K562 (cell line): ENCODE measurements around the gene MOCOS. TPM values are rescaled to one million over a fixed set of nuclear protein-coding genes. Genes with fewer than 3 reads are reported as not detected.

ENCODE experiments used
- ATAC-seq: fragments of 200-7000 bp; cut with Tn5 transposase; 3 replicates; pipeline ENCODE4 v1.9.1; 2020; ENCODE audit warnings: moderate library complexity
- BruUV-seq: library from RNA; stranded (reverse); fragments of 400-500 nt; replicated peaks from 2 replicates; lab custom pipeline; 2021; lab: Mats Ljungman, UMichigan
- CTCF ChIA-PET: fragments of 300-600 bp; formaldehyde crosslinking; extraction: SDS; loops from one replicate; lab custom pipeline; 2021; ENCODE audit warnings: low intra/inter-chr PET ratio; lab: Yijun Ruan, JAX
- POLR2A ChIA-PET: fragments of 300-600, 350-650 bp; sonication (Branson Sonifier 250); formaldehyde crosslinking; extraction: SDS; loops from one replicate; lab custom pipeline; 2021; ENCODE audit warnings: antibody characterized with exemption, inconsistent platforms; lab: Yijun Ruan, JAX
- DNase-seq, 4 experiments: peaks; one replicate each; pipeline versions ENCODE4 v3.0.0 to v3.0.0-alpha.2; 2011 to 2018; ENCODE audit warnings: low spot score in 3 of 4, mixed read lengths in 3 of 4; ENCODE audit errors: extremely low read depth in 1 of 4
- FAIRE-seq: peaks from 2 replicates; lab custom pipeline; 2011; peaks lifted over from hg19 to GRCh38; lab: Jason Lieb, UNC
- H2AFZ ChIP-seq: 2 replicates; pipeline ENCODE4 v1.6.0; 2011; ENCODE audit warnings: low read depth, low read length, control low read depth, inconsistent platforms
- H3K27ac ChIP-seq: fragments of 200-600 bp; 3 replicates; pipeline ENCODE4 v1.8.0; 2011; ENCODE audit warnings: low read depth, mild to moderate bottlenecking, control low read depth, inconsistent platforms, low read length, moderate library complexity, mixed read lengths; ENCODE audit errors: extremely low read depth
- H3K27me3 ChIP-seq, 2 experiments: fragments of 300-600 bp in 1 of 2; 2 replicates in 1 of 2; 3 replicates in 1 of 2; pipeline versions ENCODE4 v1.6.0 to v1.8.0; 2011; ENCODE audit warnings: inconsistent platforms in 2 of 2, low read length in 2 of 2, mild to moderate bottlenecking in 1 of 2, mixed read lengths in 1 of 2, moderate library complexity in 1 of 2; ENCODE audit not compliant: control insufficient read depth in 2 of 2, insufficient read depth in 2 of 2
- H3K36me3 ChIP-seq: fragments of 300-600 bp; 3 replicates; pipeline ENCODE4 v1.8.0; 2011; ENCODE audit warnings: mild to moderate bottlenecking, low read length, inconsistent platforms; ENCODE audit not compliant: control insufficient read depth, insufficient read depth
- H3K4me1 ChIP-seq, 2 experiments: fragments of 200-600 bp in 1 of 2; replicated peaks in 1 of 2; 2 replicates in 1 of 2; 3 replicates in 1 of 2; pipeline versions ENCODE4 v1.5.1 to v1.8.0; 2011; ENCODE audit warnings: inconsistent platforms in 2 of 2, low read length in 2 of 2, mild to moderate bottlenecking in 1 of 2, mixed read lengths in 1 of 2, moderate library complexity in 1 of 2; ENCODE audit not compliant: control insufficient read depth in 2 of 2, insufficient read depth in 2 of 2
- H3K4me2 ChIP-seq: 2 replicates; pipeline ENCODE4 v1.6.1; 2011; ENCODE audit warnings: low read length, control low read depth, inconsistent platforms, mixed read lengths; ENCODE audit not compliant: insufficient read depth
- H3K4me3 ChIP-seq: fragments of 200-600 bp; sonication (generic), shearing (Covaris generic); 2 replicates; pipeline ENCODE4 v1.5.1; 2016; ENCODE audit warnings: control low read depth, inconsistent platforms
- H3K79me2 ChIP-seq: fragments of 200-600 bp; 3 replicates; pipeline ENCODE4 v1.8.0; 2011; ENCODE audit warnings: low read length, inconsistent platforms; ENCODE audit not compliant: control insufficient read depth, insufficient read depth
- H3K9ac ChIP-seq, 2 experiments: 2 replicates each; pipeline versions ENCODE4 v1.6.0 to v1.6.1; 2011; ENCODE audit warnings: low read depth in 2 of 2, low read length in 2 of 2, control low read depth in 1 of 2, inconsistent platforms in 1 of 2, mild to moderate bottlenecking in 1 of 2, mixed read lengths in 1 of 2; ENCODE audit not compliant: insufficient read depth in 1 of 2
- H3K9me1 ChIP-seq: one replicate; pipeline ENCODE4 v1.6.0; 2011; ENCODE audit warnings: inconsistent platforms, mild to moderate bottlenecking, low read length, moderate library complexity; ENCODE audit not compliant: control insufficient read depth, insufficient read depth
- H3K9me3 ChIP-seq: replicated peaks from 2 replicates; pipeline ENCODE4 v1.5.1; 2011; ENCODE audit warnings: low read depth, low read length, inconsistent platforms; ENCODE audit not compliant: control insufficient read depth, insufficient read depth
- H4K20me1 ChIP-seq: replicated peaks from 2 replicates; pipeline ENCODE4 v1.6.1; 2011; ENCODE audit warnings: low read length, inconsistent platforms, mixed read lengths; ENCODE audit not compliant: control insufficient read depth, insufficient read depth
- CTBP1 ChIP-seq: fragments of 450-650 bp; IDR thresholded peaks from 2 replicates; pipeline ENCODE4 v1.6.1; 2016; ENCODE audit warnings: borderline replicate concordance
- DLX4 ChIP-seq: fragments of 250-450 bp; sonication (Bioruptor Pico); IDR thresholded peaks from 2 replicates; pipeline ENCODE4 v1.6.1; 2021; ENCODE audit warnings: mild to moderate bottlenecking
- ELK3 ChIP-seq: fragments of 450-650 bp; formaldehyde crosslinking; IDR thresholded peaks from 2 replicates; pipeline ENCODE4 v1.4.0; 2020; ENCODE audit warnings: mild to moderate bottlenecking
- EP400 ChIP-seq: fragments of 450-650 bp; IDR thresholded peaks from 2 replicates; pipeline ENCODE4 v1.6.1; 2017; ENCODE audit warnings: antibody characterized with exemption, mild to moderate bottlenecking, moderate library complexity
- ETV1 ChIP-seq: fragments of 450-650 bp; conservative IDR thresholded peaks from 2 replicates; pipeline ENCODE4 v1.6.1; 2016; ENCODE audit warnings: missing genetic modification characterization, control low read depth, low read depth, missing compliant biosample characterization
- GMEB1 ChIP-seq: fragments of 250-450 bp; sonication (Bioruptor Pico); IDR thresholded peaks from 2 replicates; pipeline ENCODE4 v1.4.0; 2020; ENCODE audit warnings: mild to moderate bottlenecking
- HLTF ChIP-seq: fragments of 450-650 bp; IDR thresholded peaks from 2 replicates; pipeline ENCODE4 v1.6.1; 2016
- MBD1 ChIP-seq: fragments of 250-450 bp; sonication (Bioruptor Pico); IDR thresholded peaks from 2 replicates; pipeline ENCODE4 v1.8.0; 2022; ENCODE audit warnings: inconsistent platforms
- NCOA2 ChIP-seq, 2 experiments: fragments of 450-650 bp; IDR thresholded peaks; 2 replicates each; pipeline ENCODE4 v1.6.1; 2018; ENCODE audit warnings: mild to moderate bottlenecking in 2 of 2, moderate library complexity in 1 of 2; ENCODE audit not compliant: partially characterized antibody in 2 of 2
- NFE2L1 ChIP-seq: fragments of 450-650 bp; IDR thresholded peaks from 2 replicates; pipeline ENCODE4 v1.6.1; 2016; ENCODE audit warnings: missing genetic modification characterization, low read depth, mild to moderate bottlenecking, missing compliant biosample characterization, moderate library complexity, borderline replicate concordance
- RBBP5 ChIP-seq: fragments of 200-600 bp; sonication (generic); IDR thresholded peaks from 2 replicates; pipeline ENCODE4 v1.6.1; 2012; ENCODE audit warnings: borderline replicate concordance, mild to moderate bottlenecking, low read length, control low read depth, inconsistent platforms; ENCODE audit not compliant: insufficient read depth, poor library complexity, severe bottlenecking
- RUNX1 ChIP-seq: sonication (generic); IDR thresholded peaks from 2 replicates; pipeline ENCODE4 v1.6.1; 2016; ENCODE audit warnings: antibody characterized with exemption, low read depth
- ZNF217 ChIP-seq: sonication (generic); formaldehyde crosslinking; IDR thresholded peaks from 2 replicates; pipeline ENCODE4 v1.8.0; 2022; ENCODE audit warnings: mild to moderate bottlenecking, missing genetic modification reagents
- WGBS: fragments of 100-300 bp; shearing (Covaris generic); methylation state at CpG from one replicate; pipeline ENCODE4 v1.1.6; 2016; ENCODE audit warnings: low coverage, mixed read lengths; ENCODE audit not compliant: insufficient coverage; ENCODE audit errors: missing lambda C conversion rate; 5-methylcytosine and 5-hydroxymethylcytosine counted together
- in situ Hi-C: fragments of 300-500 bp; cut with MboI; formaldehyde crosslinking; loops from 4 replicates; pipeline ENCODE4 v1.15.0; 2018; ENCODE audit warnings: inconsistent platforms, mixed read lengths
- intact Hi-C: fragments of 100-400 bp; cut with micrococcal nuclease; formaldehyde crosslinking; loops from 2 replicates; pipeline ENCODE4 v1.14.2; 2022
- polyA plus RNA-seq, 8 experiments: library from polyadenylated mRNA; depleted of rRNA in 4 of 8; stranded (reverse) in 5 of 8; unstranded in 3 of 8; fragments of >200 nt; fragmentation: Nextera tagmentation in 2 of 8; fragmentation: Illumina TruSeq in 1 of 8; extraction: Ambion mirVana in 2 of 8; extraction: Trizol in 1 of 8; gene quantifications; 2 replicates each; pipeline versions ENCODE4 v1.2.1 to v1.2.3, GENCODE V29; 2011 to 2014; ENCODE audit warnings: inconsistent platforms in 1 of 8, missing spikeins in 1 of 8
- total RNA-seq, 7 experiments: library from RNA; depleted of rRNA in 6 of 7; stranded (reverse); fragments of >200 nt in 6 of 7; fragmentation: Illumina TruSeq in 2 of 7; extraction: Trizol in 2 of 7; gene quantifications; 2 replicates each; pipeline versions ENCODE4 v1.2.1 to v1.2.3, GENCODE V29; 2011 to 2021; ENCODE audit warnings: low replicate concordance in 1 of 7

MOCOS gene
- total and polyA plus RNA-seq, 9 of the 15 experiments (the other 6 are each of a cell fraction or from before 2014, with no cell fraction given), result 4.5 to 12.4 (median 9.1) TPM

- no peaks in the 10 kb centered on the region for H4K20me1 ChIP-seq
- 84% methylated on average over 4 of the region's 4 CpGs for WGBS
- H3K9me1 ChIP-seq, result no peaks in the 10 kb centered on the region
- no peak overlapping the region for H3K4me2 ChIP-seq
- H3K9me3 ChIP-seq, result no peaks in the 10 kb centered on the region
- no TSS peak for BruUV-seq
- no peak overlapping the region for H2AFZ ChIP-seq
- CTCF ChIA-PET, result no interaction called here
- H3K4me1 ChIP-seq, result no peaks in the 10 kb centered on the region
- no peak overlapping the region for H3K9ac ChIP-seq
- ATAC-seq (no peak), FAIRE-seq (no peak)
- H3K79me2 ChIP-seq, result no peaks in the 10 kb centered on the region
- POLR2A ChIA-PET, result interaction anchor here (1.0 to 1.9 kb wide), 2 partner anchors 11 to 40 kb away, joined by 3 to 9 read pairs; no protein-coding TSS in a partner anchor
- no peak for TF ChIP-seq HLTF
- no peak for TF ChIP-seq GMEB1
- no peak for TF ChIP-seq EP400
- TF ChIP-seq NCOA2 (IDR thresholded peaks at IDR 0.05; ENCODE audit: partially characterized antibody in 2 of 2), result no peak
- no peak for TF ChIP-seq ETV1
- TF ChIP-seq RBBP5, result no peak
- TF ChIP-seq RUNX1, result no peak
- no peak for TF ChIP-seq DLX4
- no peak for TF ChIP-seq ELK3 (CRISPR knock-in tag)
- no peak for TF ChIP-seq NFE2L1 (tag)
- TF ChIP-seq ZNF217 (CRISPR knock-in tag), result no peak
- no peak for TF ChIP-seq MBD1 (CRISPR knock-in tag)
- no peak for TF ChIP-seq CTBP1
- TF ChIP-seq, all 486 proteins: peak for 0
- no peak overlapping the region for H3K4me3 ChIP-seq
- DNase-seq, result no peak
- H3K36me3 ChIP-seq, result peaks cover 97% of the 10 kb centered on the region
- intact Hi-C loops (no loop called here), in situ Hi-C loops (no loop called here)
- H3K27me3 ChIP-seq, result no peaks in the 10 kb centered on the region
- H3K27ac ChIP-seq, result no peak overlapping the region
Measured at GRCh38 chr18:36160959-36161371, 26.3 kb upstream of the MOCOS start.
